GM23338 (cell line): Measurements from ENCODE around the gene ATP5ME.

Experiments
- CTCF ChIP-seq, 2 experiments: fragments of 200-600 bp in 1 of 2; sonication (generic) in 1 of 2; conservative IDR thresholded peaks; 2 replicates each; pipeline versions ENCODE4 v1.5.1 to v1.6.1; 2016 to 2017; ENCODE audit warnings: antibody characterized with exemption in 2 of 2, low read depth in 2 of 2, mild to moderate bottlenecking in 2 of 2, moderate library complexity in 1 of 2
- POLR2AphosphoS5 ChIP-seq: IDR thresholded peaks from 2 replicates; pipeline ENCODE4 v1.6.1; 2016; ENCODE audit warnings: antibody characterized with exemption, low read depth

GRCh38 chr4:688854-689681 is 15.0 kb upstream of the ATP5ME start, which contains the start of gene SLC49A3:
- TF ChIP-seq CTCF (conservative IDR thresholded peaks at IDR 0.05; ENCODE audit: low read depth in 2 of 2) (peak; percentile 17 to 50; a peak in 3 of 4 replicates), POLR2AphosphoS5 (peak; percentile 66)
